Bronchial epithelial cell (primary cell): Measurements from ENCODE around the gene DOK3. TPM values are rescaled to one million over a fixed set of nuclear protein-coding genes. Genes with fewer than 3 reads are reported as not detected.

Experiments
- DNase-seq: peaks from one replicate; pipeline ENCODE4 v3.0.0-alpha.2; 2010; ENCODE audit warnings: low read depth
- FAIRE-seq: peaks from 2 replicates; lab custom pipeline; 2011; peaks lifted over from hg19 to GRCh38; lab: Jason Lieb, UNC
- H3K27me3 ChIP-seq: 2 replicates; pipeline ENCODE4 v1.5.1; 2011; ENCODE audit warnings: low read length; ENCODE audit not compliant: control insufficient read depth, insufficient read depth
- H3K36me3 ChIP-seq: 2 replicates; pipeline ENCODE4 v1.5.1; 2011; ENCODE audit warnings: low read length; ENCODE audit not compliant: control insufficient read depth, insufficient read depth
- H3K4me3 ChIP-seq: 2 replicates; pipeline ENCODE4 v1.5.1; 2011; ENCODE audit warnings: mild to moderate bottlenecking, low read depth, low read length, control low read depth
- CTCF ChIP-seq: IDR thresholded peaks from 2 replicates; pipeline ENCODE4 v1.5.1; 2011; ENCODE audit warnings: mild to moderate bottlenecking, moderate library complexity, low read length, control low read depth, inconsistent platforms; ENCODE audit not compliant: insufficient read depth, severe bottlenecking
- total RNA-seq: library from RNA; depleted of rRNA; stranded (reverse); fragments of >200 nt; gene quantifications from 2 replicates; pipeline ENCODE4 v1.2.1, GENCODE V29; 2014

The DOK3 gene
- total RNA-seq, 1 donor from 2014 or later, result 0.53 TPM

GRCh38 chr5:177496727-177497291, 12.8 kb downstream of the DOK3 start:
- no peak for FAIRE-seq
- H3K27me3 ChIP-seq, result no peaks in the 10 kb centered on the region
- no peak for TF ChIP-seq CTCF
- H3K36me3 ChIP-seq, result peaks cover 21% of the 10 kb centered on the region
- H3K4me3 ChIP-seq, result peak overlapping the region; percentile 79
- DNase-seq, result peak; percentile 69

GRCh38 chr5:177496070-177496726, 13.4 kb downstream of the DOK3 start:
- Histone ChIP-seq H3K36me3 (peaks cover 24% of the 10 kb centered on the region), H3K27me3 (no peaks in the 10 kb centered on the region), H3K4me3 (peak overlapping the region; percentile 79)
- DNase-seq, result peak; percentile 38
- FAIRE-seq, result no peak
- TF ChIP-seq CTCF, result peak; percentile 62

GRCh38 chr5:177495243-177496060, 14.2 kb downstream of the DOK3 start:
- TF ChIP-seq CTCF, result no peak
- DNase-seq (peak; percentile 42), FAIRE-seq (no peak)
- peaks cover 29% of the 10 kb centered on the region for H3K36me3 ChIP-seq
- H3K4me3 ChIP-seq, result no peak overlapping the region
- no peaks in the 10 kb centered on the region for H3K27me3 ChIP-seq

- peak; percentile 32 for TF ChIP-seq CTCF
- H3K27me3 ChIP-seq, result no peaks in the 10 kb centered on the region
- DNase-seq, result peak; percentile 80
- peaks cover 36% of the 10 kb centered on the region for H3K36me3 ChIP-seq
- no peak for FAIRE-seq
- H3K4me3 ChIP-seq, result no peak overlapping the region
Observed at GRCh38 chr5:177494346-177495195, 15.1 kb downstream of the DOK3 start.

- Histone ChIP-seq H3K27me3 (no peaks in the 10 kb centered on the region), H3K36me3 (peaks cover 43% of the 10 kb centered on the region), H3K4me3 (no peak overlapping the region)
- FAIRE-seq (no peak), DNase-seq (no peak)
- no peak for TF ChIP-seq CTCF
Observed at GRCh38 chr5:177493795-177494345, 15.8 kb downstream of the DOK3 start.
